Measurements from ENCODE around the gene ORMDL3. TPM values are rescaled to one million over a fixed set of nuclear protein-coding genes. Genes with fewer than 3 reads are reported as not detected.
"Not testable (repeated sequence)": the region's sequence is repeated elsewhere in the genome, so short reads cannot be mapped to it uniquely, and the experiment has no call there.

The ORMDL3 gene
- total RNA-seq, 1 experiment from 2014 or later = 1,738 TPM

GRCh38 chr17:39887078-39887477 lies 40.3 kb downstream of the ORMDL3 start:
- no peaks in the 10 kb centered on the region for H3K36me3 Mint-ChIP-seq (ENCODE audit: insufficient read depth, unreplicated experiment)
- no peak for TF ChIP-seq CTCF (IDR thresholded peaks at IDR 0.05; ENCODE audit: unreplicated experiment)
- no peak overlapping the region for H3K4me3 Mint-ChIP-seq (ENCODE audit: low read depth, unreplicated experiment)
- H3K27me3 Mint-ChIP-seq (ENCODE audit: unreplicated experiment) = peaks cover 11% of the 10 kb centered on the region
- H3K4me1 Mint-ChIP-seq (ENCODE audit: low read depth, unreplicated experiment) = peaks cover 26% of the 10 kb centered on the region
- DNase-seq = peak; percentile 66
- no peaks in the 10 kb centered on the region for H3K9me3 Mint-ChIP-seq (ENCODE audit: low read depth, unreplicated experiment)
- no peak overlapping the region for H3K27ac Mint-ChIP-seq (ENCODE audit: unreplicated experiment)
- no TSS peak for BruUV-seq (replicated peaks)
- CTCF ChIA-PET = interaction anchor here (0.6 to 109.6 kb wide), 30 partner anchors 10 to 967 kb away, joined by 3 to 8195 read pairs (median 22); partner anchors contain the start of genes CSF3, ERBB2, GRB7 and GSDMA
- intact Hi-C loops (cut with micrococcal nuclease; ENCODE audit: unreplicated experiment) = loop anchor here (5.0 kb wide), 1 partner anchor 845 kb away; no protein-coding TSS in a partner anchor

- intact Hi-C loops (cut with micrococcal nuclease; ENCODE audit: unreplicated experiment) = loop anchor here (5.0 kb wide), 1 partner anchor 846 kb away; no protein-coding TSS in a partner anchor
- CTCF ChIA-PET = interaction anchor here (0.8 to 109.6 kb wide), 27 partner anchors 9 to 531 kb away, joined by 3 to 8195 read pairs (median 63); partner anchors contain the start of genes CSF3, ERBB2, GRB7 and GSDMA
- not testable (repeated sequence) for BruUV-seq (replicated peaks); H3K4me3 Mint-ChIP-seq (ENCODE audit: low read depth, unreplicated experiment); H3K9me3 Mint-ChIP-seq (ENCODE audit: low read depth, unreplicated experiment); H3K27ac Mint-ChIP-seq (ENCODE audit: unreplicated experiment); DNase-seq; H3K36me3 Mint-ChIP-seq (ENCODE audit: insufficient read depth, unreplicated experiment); H3K27me3 Mint-ChIP-seq (ENCODE audit: unreplicated experiment)
- peaks cover 26% of the 10 kb centered on the region for H3K4me1 Mint-ChIP-seq (ENCODE audit: low read depth, unreplicated experiment)
Measured at GRCh38 chr17:39886102-39886501, 41.3 kb downstream of the ORMDL3 start.

GRCh38 chr17:39872751-39873150 lies 54.6 kb downstream of the ORMDL3 start:
- Mint-ChIP-seq H3K4me1 (ENCODE audit: low read depth, unreplicated experiment) (no peaks in the 10 kb centered on the region), H3K27me3 (ENCODE audit: unreplicated experiment) (peaks cover 11% of the 10 kb centered on the region), H3K4me3 (ENCODE audit: low read depth, unreplicated experiment) (no peak overlapping the region), H3K9me3 (ENCODE audit: low read depth, unreplicated experiment) (no peaks in the 10 kb centered on the region), H3K36me3 (ENCODE audit: insufficient read depth, unreplicated experiment) (peaks cover 4% of the 10 kb centered on the region), H3K27ac (ENCODE audit: unreplicated experiment) (no peak overlapping the region)
- intact Hi-C loops (cut with micrococcal nuclease; ENCODE audit: unreplicated experiment) = loop anchor here (1.0 kb wide), 2 partner anchors 44 to 108 kb away; partner anchors contain the start of gene PSMD3
- CTCF ChIA-PET = interaction anchor here (0.5 to 9.3 kb wide), 83 partner anchors 11 to 991 kb away, joined by 3 to 1000 read pairs (median 10); partner anchors contain the start of genes CDC6, CSF3, ERBB2 and GSDMA
- DNase-seq = peak; percentile 78
- BruUV-seq (replicated peaks) = no TSS peak
- TF ChIP-seq CTCF (IDR thresholded peaks at IDR 0.05; ENCODE audit: unreplicated experiment) = no peak

GRCh38 chr17:39871801-39872200 lies 55.6 kb downstream of the ORMDL3 start:
- BruUV-seq (replicated peaks) = no TSS peak
- no peak overlapping the region for H3K27ac Mint-ChIP-seq (ENCODE audit: unreplicated experiment)

More at GRCh38 chr17:39871801-39872200, 55.6 kb downstream of the ORMDL3 start:
- peaks cover 12% of the 10 kb centered on the region for H3K27me3 Mint-ChIP-seq (ENCODE audit: unreplicated experiment)
- no peaks in the 10 kb centered on the region for H3K4me1 Mint-ChIP-seq (ENCODE audit: low read depth, unreplicated experiment)
- DNase-seq = no peak
- CTCF ChIA-PET = interaction anchor here (0.6 to 9.3 kb wide), 42 partner anchors 10 to 546 kb away, joined by 3 to 1000 read pairs (median 21); partner anchors contain the start of genes ERBB2, GSDMA, GSDMB and IKZF3
- H3K36me3 Mint-ChIP-seq (ENCODE audit: insufficient read depth, unreplicated experiment) = peaks cover 4% of the 10 kb centered on the region
- intact Hi-C loops (cut with micrococcal nuclease; ENCODE audit: unreplicated experiment) = loop anchor here (1.0 kb wide), 1 partner anchor 44 kb away; no protein-coding TSS in a partner anchor
- no peak overlapping the region for H3K4me3 Mint-ChIP-seq (ENCODE audit: low read depth, unreplicated experiment)
- no peak for TF ChIP-seq CTCF (IDR thresholded peaks at IDR 0.05; ENCODE audit: unreplicated experiment)
- H3K9me3 Mint-ChIP-seq (ENCODE audit: low read depth, unreplicated experiment) = peaks cover 4% of the 10 kb centered on the region

Other genes starting within 250 kb of the ORMDL3 start
- 1,186 and 1,276 TPM in 2 replicates for gene PGAP3, start 239.5 kb downstream of the ORMDL3 start, total RNA-seq (2022)
- gene ERBB2, start 227.5 kb downstream of the ORMDL3 start, total RNA-seq (2022) = 4,829 and 4,830 TPM in 2 replicates
- gene MIEN1, start 197.1 kb downstream of the ORMDL3 start, total RNA-seq (2022) = 2,121 and 2,217 TPM in 2 replicates
- 2,531 and 2,746 TPM in 2 replicates for gene GRB7, start 189.7 kb downstream of the ORMDL3 start, total RNA-seq (2022)
- gene IKZF3, start 63.3 kb downstream of the ORMDL3 start, total RNA-seq (2022) = 30.9 and 41.0 TPM in 2 replicates
- not detected in 2 replicates for gene ZPBP2, start 59.4 kb downstream of the ORMDL3 start, total RNA-seq (2022)
- gene GSDMB, start 9.0 kb downstream of the ORMDL3 start, total RNA-seq (2022) = 711 and 1,257 TPM in 2 replicates
- not detected in 2 replicates for gene LRRC3C, start 131 bp upstream of the ORMDL3 start, total RNA-seq (2022)
- 0.33 and 1.9 TPM in 2 replicates for gene GSDMA, start 35.4 kb upstream of the ORMDL3 start, total RNA-seq (2022)
- gene PSMD3, start 53.2 kb upstream of the ORMDL3 start, total RNA-seq (2022) = 2,152 and 2,179 TPM in 2 replicates
- 0.38 TPM in 1 of 2 replicates, not detected in the other for gene CSF3, start 87.8 kb upstream of the ORMDL3 start, total RNA-seq (2022)
- 679 and 725 TPM in 2 replicates for gene MED24, start 126.8 kb upstream of the ORMDL3 start, total RNA-seq (2022)
- 107 and 133 TPM in 2 replicates for gene THRA, start 135.4 kb upstream of the ORMDL3 start, total RNA-seq (2022)
- 35.0 and 36.4 TPM in 2 replicates for gene NR1D1, start 173.0 kb upstream of the ORMDL3 start, total RNA-seq (2022)
- gene MSL1, start 194.4 kb upstream of the ORMDL3 start, total RNA-seq (2022) = 505 and 524 TPM in 2 replicates
- gene CASC3, start 212.9 kb upstream of the ORMDL3 start, total RNA-seq (2022) = 541 and 621 TPM in 2 replicates
- gene RAPGEFL1, start 249.9 kb upstream of the ORMDL3 start, total RNA-seq (2022) = 57.9 and 86.3 TPM in 2 replicates

Measured in Calu3 (cell line).